ENCODE data around the gene PACSIN1. TPM values are rescaled to one million over a fixed set of nuclear protein-coding genes. Genes with fewer than 3 reads are reported as not detected.

PACSIN1 gene
- total RNA-seq, 2 experiments from 2014 or later, result 1.8 to 2.2 TPM

DNA sequence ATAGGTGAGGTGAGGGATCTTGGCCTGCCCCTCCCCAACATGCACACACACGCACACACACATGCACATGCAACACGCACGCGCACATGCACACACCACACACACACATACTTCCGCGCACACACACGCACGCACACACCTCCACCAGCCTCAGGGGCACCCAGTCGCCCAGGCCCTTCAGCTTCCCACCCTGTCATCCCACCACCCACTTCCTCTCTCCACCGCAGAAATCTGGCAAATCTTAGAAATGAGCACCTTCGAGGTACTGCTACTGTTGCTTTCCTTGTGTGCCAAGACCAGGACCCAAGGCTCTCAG is 89.1 kb downstream of the PACSIN1 start:
- no peaks in the 10 kb centered on the region for H3K27me3 Mint-ChIP-seq
- no peak overlapping the region for H3K27ac Mint-ChIP-seq
- H3K36me3 Mint-ChIP-seq (ENCODE audit: low read depth), result no peaks in the 10 kb centered on the region
- DNase-seq, result no peak
- no peak overlapping the region for H3K4me3 Mint-ChIP-seq
- no peaks in the 10 kb centered on the region for H3K9me3 Mint-ChIP-seq
- ChIA-PET POLR2A (no interaction called here), CTCF (interaction anchor here (1.5 kb wide), 1 partner anchor 95 kb away, joined by 3 read pairs; no protein-coding TSS in a partner anchor)
- peaks cover 15% of the 10 kb centered on the region for H3K4me1 Mint-ChIP-seq

DNA sequence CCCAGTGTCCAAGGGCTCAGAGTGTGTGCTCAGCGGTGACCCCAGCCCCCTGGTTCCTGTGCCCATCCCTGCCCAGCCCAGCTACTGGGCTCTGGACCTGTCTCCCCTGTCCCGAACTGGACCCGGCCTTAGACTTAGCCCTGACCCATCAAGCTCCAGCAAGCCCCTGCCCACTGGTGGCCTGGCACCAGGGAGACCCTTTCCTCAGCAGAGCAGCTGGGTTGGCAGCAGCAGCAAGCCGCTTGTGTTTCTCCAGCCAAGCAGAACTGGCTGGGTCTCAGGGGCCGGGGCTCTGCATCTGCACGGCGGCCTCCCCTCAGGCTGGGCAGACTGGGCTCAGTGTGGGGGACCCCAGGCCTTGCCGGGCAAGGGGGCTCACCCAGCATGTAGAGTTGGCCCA is 89.5 kb downstream of the PACSIN1 start:
- H3K9me3 Mint-ChIP-seq, result no peaks in the 10 kb centered on the region
- peaks cover 15% of the 10 kb centered on the region for H3K4me1 Mint-ChIP-seq
- POLR2A ChIA-PET, result no interaction called here
- CTCF ChIA-PET, result interaction anchor here (1.5 kb wide), 1 partner anchor 95 kb away, joined by 3 read pairs; no protein-coding TSS in a partner anchor
- no peak overlapping the region for H3K4me3 Mint-ChIP-seq
- H3K36me3 Mint-ChIP-seq (ENCODE audit: low read depth), result no peaks in the 10 kb centered on the region
- H3K27ac Mint-ChIP-seq, result no peak overlapping the region
- no peaks in the 10 kb centered on the region for H3K27me3 Mint-ChIP-seq
- DNase-seq, result no peak

DNA sequence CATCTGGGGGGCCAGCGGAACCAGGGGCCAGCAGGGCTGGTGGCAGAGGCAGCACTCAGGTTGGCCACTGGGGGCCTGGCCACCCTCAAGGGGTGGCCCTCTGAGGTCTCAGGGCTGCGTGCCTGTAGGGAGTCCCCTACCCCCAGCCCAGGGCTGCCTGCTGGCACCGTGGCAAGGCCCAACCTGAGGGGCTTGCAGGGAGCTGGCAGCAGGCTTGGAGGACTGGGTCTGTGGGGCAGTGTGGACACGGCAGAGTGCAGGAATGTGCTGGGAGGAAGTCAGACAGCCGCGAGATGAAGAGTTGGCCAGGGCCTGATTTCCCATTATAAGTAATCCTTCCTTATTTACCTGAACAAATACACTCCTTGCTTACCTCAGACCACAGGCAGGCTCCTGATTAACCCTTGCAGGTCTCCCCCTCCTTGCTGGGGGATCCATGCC is 90.2 kb downstream of the PACSIN1 start, which contains the start of gene SPDEF:
SPDEF (minus strand) TSS at position 299 of the 441 bp plus-strand sequence. CDS start 11,874 bp downstream, outside the sequence.
- no peak within 1 kb of the TSS for H3K27ac Mint-ChIP-seq
- DNase-seq, result no peak
- H3K27me3 Mint-ChIP-seq, result no peaks in the 10 kb centered on the region
- H3K4me3 Mint-ChIP-seq, result no peak within 1 kb of the TSS
- CTCF ChIA-PET, result interaction anchor here (1.5 kb wide), 1 partner anchor 96 kb away, joined by 3 read pairs; no protein-coding TSS in a partner anchor
- POLR2A ChIA-PET, result interaction anchor here (0.7 kb wide), 1 partner anchor 164 kb away, joined by 3 read pairs; no protein-coding TSS in a partner anchor
- no peaks in the 10 kb centered on the region for H3K9me3 Mint-ChIP-seq
- peaks cover 15% of the 10 kb centered on the region for H3K4me1 Mint-ChIP-seq
- H3K36me3 Mint-ChIP-seq (ENCODE audit: low read depth), result no peaks in the 10 kb centered on the region

DNA sequence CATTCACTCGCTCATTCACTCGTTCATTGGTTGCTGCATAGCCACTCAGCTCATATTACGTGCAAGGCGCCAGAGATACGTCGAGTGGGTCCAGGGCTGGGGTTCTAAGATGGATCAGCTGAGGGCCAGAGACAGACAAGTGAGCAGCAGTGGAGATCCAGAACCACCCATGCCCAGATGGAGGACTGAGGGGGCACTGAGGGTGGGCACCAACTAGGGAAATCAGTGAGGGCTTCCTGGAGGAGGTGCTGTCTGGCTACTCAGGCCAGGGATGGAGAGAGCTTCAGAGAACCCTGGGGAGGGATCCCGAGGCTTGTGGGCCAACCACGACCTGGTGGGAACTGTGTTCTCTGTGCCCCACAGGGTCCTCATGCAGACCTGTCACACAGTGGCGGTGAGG is 90.6 kb downstream of the PACSIN1 start:
- Mint-ChIP-seq H3K9me3 (no peaks in the 10 kb centered on the region), H3K27ac (no peak overlapping the region), H3K36me3 (ENCODE audit: low read depth) (no peaks in the 10 kb centered on the region), H3K27me3 (no peaks in the 10 kb centered on the region), H3K4me3 (no peak overlapping the region), H3K4me1 (peaks cover 15% of the 10 kb centered on the region)
- no peak for DNase-seq
- POLR2A ChIA-PET, result interaction anchor here (0.7 kb wide), 1 partner anchor 164 kb away, joined by 3 read pairs; no protein-coding TSS in a partner anchor
- CTCF ChIA-PET, result no interaction called here

DNA sequence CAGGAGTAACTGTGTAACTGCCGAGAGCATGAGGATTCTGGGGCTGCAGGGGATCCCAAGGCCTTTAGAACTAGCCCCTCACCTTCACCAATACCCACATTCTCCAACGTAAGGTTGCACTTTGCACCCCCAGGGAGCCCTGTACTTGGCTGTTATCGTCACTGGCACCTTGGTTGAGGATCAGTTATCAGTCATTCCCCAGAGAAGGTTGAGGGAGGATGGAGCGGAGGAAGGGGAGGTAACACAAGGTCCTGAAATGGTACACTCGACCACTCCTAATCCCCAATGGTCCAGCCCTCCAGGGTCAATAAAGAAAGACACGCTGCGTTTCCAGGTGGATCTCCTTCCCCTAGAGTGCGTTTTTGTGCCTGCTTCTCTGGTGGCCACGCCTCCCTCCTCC is 91.4 kb downstream of the PACSIN1 start:
- Mint-ChIP-seq H3K9me3 (no peaks in the 10 kb centered on the region), H3K4me3 (no peak overlapping the region), H3K27me3 (no peaks in the 10 kb centered on the region), H3K27ac (no peak overlapping the region), H3K4me1 (peaks cover 15% of the 10 kb centered on the region), H3K36me3 (ENCODE audit: low read depth) (no peaks in the 10 kb centered on the region)
- POLR2A ChIA-PET, result no interaction called here
- CTCF ChIA-PET, result no interaction called here
- DNase-seq, result no peak

DNA sequence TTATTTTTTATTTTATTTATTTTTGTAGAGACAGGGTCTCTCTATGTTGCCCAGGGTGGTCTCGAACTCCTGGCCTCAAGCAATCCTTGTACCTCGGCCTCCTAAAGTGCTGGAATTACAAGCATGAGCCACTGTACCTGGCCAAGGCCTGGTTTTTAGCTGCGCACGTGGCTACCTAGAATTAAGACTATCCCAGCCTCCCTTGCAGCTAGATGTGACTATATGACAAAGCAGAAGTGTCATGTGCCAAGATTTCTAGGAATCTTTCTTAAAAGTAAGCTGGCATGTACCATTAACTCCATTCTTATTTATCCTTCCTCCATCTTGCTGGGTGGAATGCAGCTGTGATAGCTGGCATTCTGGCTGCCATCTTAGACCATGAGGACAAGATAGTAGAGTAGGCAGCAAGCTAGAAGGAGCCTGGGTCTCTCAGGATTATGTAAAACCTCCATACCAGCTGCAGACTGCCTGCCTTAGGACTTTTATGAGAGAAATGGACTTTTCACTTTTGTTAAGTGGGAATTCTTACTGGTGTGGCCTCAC is 92.4 kb downstream of the PACSIN1 start:
- ChIA-PET POLR2A (no interaction called here), CTCF (interaction anchor here (1.0 to 1.4 kb wide), 2 partner anchors 31 to 64 kb away, joined by 3 to 4 read pairs; no protein-coding TSS in a partner anchor)
- Mint-ChIP-seq H3K4me1 (peaks cover 15% of the 10 kb centered on the region), H3K27ac (no peak overlapping the region), H3K27me3 (no peaks in the 10 kb centered on the region), H3K9me3 (no peaks in the 10 kb centered on the region), H3K36me3 (ENCODE audit: low read depth) (no peaks in the 10 kb centered on the region), H3K4me3 (no peak overlapping the region)
- DNase-seq, result no peak

DNA sequence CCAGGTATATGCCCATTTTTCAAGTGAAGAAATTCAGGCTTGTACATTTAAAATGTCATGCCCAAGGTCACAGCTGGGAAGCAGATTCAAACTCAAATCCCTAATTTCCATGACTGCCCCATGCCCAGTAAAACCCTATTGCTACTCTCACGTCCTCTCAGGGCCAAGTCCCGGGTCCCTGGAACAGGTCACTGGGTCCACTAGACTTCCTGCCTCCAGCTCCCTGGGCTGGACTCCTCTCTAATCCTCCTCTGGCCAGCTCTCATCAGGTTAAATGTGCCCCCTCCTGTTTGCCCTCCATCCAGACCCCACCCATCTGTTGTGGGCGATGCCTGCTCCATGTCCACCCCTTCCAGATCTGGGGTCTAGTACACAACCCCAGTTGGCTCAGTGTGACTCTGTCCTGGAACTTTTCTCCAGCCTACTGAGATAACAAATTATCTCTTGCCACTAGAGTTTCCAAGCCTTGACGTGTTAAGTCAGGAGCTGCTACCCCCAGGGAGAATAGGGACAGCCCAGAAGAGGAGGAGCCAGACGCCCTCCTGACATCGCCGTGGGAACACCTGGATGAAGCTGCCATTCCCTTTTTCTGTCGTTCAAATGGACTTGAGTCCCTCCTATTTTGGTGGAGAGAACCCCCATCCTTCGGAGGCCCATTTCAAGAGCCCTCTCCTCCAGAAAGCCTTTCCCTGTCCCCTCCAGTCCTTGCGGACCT is 93.9 kb downstream of the PACSIN1 start:
- ChIA-PET CTCF (interaction anchor here (0.6 to 1.4 kb wide), 2 partner anchors 33 to 396 kb away, joined by 3 to 4 read pairs; no protein-coding TSS in a partner anchor), POLR2A (no interaction called here)
- no peak for DNase-seq
- peaks cover 5% of the 10 kb centered on the region for H3K4me1 Mint-ChIP-seq
- H3K36me3 Mint-ChIP-seq (ENCODE audit: low read depth), result no peaks in the 10 kb centered on the region
- H3K9me3 Mint-ChIP-seq, result no peaks in the 10 kb centered on the region
- H3K27me3 Mint-ChIP-seq, result no peaks in the 10 kb centered on the region
- no peak overlapping the region for H3K27ac Mint-ChIP-seq
- no peak overlapping the region for H3K4me3 Mint-ChIP-seq

DNA sequence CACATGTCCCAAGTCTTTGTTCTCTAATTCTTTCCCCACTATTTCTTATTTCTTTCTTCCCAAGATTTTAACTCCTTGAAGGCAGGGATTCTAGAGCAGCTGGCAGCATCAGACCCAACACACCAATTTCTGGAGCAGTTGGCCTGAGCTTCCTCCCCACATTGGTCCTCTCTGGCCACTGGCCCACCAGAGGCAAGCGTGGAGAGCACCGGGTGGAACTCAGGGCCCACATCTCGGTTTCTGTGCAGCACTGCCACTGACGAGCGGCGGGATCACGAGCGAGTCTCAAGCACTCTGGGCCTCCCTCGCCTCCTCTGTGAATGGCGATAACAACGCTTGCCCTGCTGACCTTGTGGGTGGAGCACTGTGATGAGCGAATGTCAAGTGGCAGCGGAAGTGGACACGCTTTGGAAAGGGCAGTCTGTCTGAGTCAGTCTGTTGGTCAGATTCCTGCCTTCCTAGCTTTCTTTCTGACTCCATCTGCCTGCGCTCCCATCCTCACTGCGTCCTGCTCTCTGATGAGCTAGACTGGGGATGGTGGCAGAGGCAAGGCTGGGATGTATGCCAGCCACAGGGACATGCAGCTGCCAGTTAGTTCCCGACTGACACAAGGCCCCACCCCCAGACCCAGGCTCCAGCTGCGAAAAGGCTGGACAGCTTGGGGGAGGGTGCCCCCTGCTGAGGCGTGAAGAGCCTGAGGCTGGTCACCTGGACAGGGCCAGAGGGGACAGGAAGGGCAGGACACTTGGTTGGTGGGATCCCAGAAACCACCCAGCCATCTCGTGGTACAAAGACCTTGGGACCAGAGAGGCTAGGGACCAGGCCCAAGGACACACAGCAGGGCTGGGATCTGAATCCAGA is 94.7 kb downstream of the PACSIN1 start:
- Mint-ChIP-seq H3K4me3 (no peak overlapping the region), H3K4me1 (no peaks in the 10 kb centered on the region), H3K27me3 (no peaks in the 10 kb centered on the region), H3K27ac (no peak overlapping the region), H3K9me3 (no peaks in the 10 kb centered on the region), H3K36me3 (ENCODE audit: low read depth) (no peaks in the 10 kb centered on the region)
- no peak for DNase-seq
- POLR2A ChIA-PET, result no interaction called here
- CTCF ChIA-PET, result interaction anchor here (0.6 kb wide), 1 partner anchor 396 kb away, joined by 4 read pairs; no protein-coding TSS in a partner anchor

DNA sequence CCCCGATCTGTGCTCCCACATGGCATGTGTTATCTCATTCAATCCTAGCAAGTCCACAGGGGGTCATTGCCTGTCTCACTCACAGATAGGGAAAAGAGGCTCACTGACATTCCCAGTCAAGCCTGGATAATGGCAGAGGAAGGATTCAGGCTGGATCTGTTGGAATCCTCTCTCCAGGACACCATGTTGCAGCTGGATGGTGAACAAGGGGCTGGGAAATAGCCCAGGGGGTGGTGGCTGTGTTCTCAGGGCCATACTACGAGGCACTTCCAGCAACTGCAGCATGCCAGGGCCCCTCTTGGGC is 95.3 kb downstream of the PACSIN1 start:
- Mint-ChIP-seq H3K27me3 (no peaks in the 10 kb centered on the region), H3K4me1 (no peaks in the 10 kb centered on the region), H3K27ac (no peak overlapping the region), H3K4me3 (no peak overlapping the region), H3K36me3 (ENCODE audit: low read depth) (no peaks in the 10 kb centered on the region), H3K9me3 (no peaks in the 10 kb centered on the region)
- DNase-seq, result no peak
- ChIA-PET CTCF (no interaction called here), POLR2A (no interaction called here)

DNA sequence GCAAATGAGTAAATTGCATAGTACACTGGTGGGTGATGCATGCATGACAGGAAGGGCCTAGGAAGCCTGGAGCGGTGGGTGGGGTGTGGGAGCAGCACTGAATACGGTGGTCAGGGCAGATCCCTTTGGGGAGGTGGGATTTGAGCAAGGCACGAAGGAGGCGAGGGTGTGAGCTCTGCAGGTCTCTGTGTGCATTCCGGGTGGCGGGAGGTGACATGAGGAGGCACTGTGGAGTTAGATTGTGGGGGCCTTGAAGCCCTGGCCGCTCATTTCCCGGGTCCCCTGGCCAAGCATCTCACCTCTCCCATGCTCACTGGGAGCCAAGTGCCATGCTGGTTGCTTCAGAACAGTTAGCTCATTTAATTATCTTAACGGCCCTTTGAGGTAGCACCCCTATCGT is 96.5 kb downstream of the PACSIN1 start:
- DNase-seq, result no peak
- Mint-ChIP-seq H3K4me1 (no peaks in the 10 kb centered on the region), H3K36me3 (ENCODE audit: low read depth) (no peaks in the 10 kb centered on the region), H3K9me3 (no peaks in the 10 kb centered on the region), H3K27me3 (no peaks in the 10 kb centered on the region), H3K4me3 (no peak overlapping the region), H3K27ac (no peak overlapping the region)
- ChIA-PET POLR2A (no interaction called here), CTCF (no interaction called here)

DNA sequence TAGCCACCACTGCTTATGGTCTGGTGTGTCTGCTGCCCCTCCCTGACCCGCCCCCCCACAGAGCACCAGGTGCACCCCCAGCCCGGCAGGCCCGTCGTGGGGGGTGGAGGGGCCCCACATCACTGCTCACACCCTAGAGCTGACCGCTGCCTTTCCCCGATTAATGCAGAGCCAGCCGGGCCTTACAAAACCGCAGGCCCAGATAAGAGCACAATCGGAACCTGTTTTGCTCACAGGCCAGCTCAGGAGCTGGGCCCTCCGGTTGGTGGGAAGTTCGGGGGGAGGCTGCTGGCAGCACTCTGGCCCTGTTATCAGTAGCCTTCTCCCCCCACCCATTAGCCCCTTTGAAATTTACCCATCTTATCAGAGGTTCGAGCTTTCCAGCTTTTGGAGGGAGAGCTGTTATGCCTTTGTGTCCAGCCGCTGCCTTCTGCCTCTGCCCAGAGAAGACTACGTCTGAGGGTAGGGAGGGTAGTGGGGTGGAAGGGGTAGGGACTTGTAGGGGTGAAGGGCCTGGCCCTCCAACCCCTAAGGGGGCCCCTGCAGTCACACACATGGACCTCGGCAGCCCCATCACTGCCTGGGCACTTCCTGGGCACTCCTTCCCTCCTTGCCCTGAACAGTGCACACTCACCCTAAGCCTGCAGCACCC is 97.1 kb downstream of the PACSIN1 start:
- Mint-ChIP-seq H3K4me1 (no peaks in the 10 kb centered on the region), H3K27ac (no peak overlapping the region), H3K4me3 (no peak overlapping the region), H3K36me3 (ENCODE audit: low read depth) (no peaks in the 10 kb centered on the region), H3K27me3 (no peaks in the 10 kb centered on the region), H3K9me3 (no peaks in the 10 kb centered on the region)
- POLR2A ChIA-PET, result no interaction called here
- DNase-seq, result no peak
- CTCF ChIA-PET, result no interaction called here

DNA sequence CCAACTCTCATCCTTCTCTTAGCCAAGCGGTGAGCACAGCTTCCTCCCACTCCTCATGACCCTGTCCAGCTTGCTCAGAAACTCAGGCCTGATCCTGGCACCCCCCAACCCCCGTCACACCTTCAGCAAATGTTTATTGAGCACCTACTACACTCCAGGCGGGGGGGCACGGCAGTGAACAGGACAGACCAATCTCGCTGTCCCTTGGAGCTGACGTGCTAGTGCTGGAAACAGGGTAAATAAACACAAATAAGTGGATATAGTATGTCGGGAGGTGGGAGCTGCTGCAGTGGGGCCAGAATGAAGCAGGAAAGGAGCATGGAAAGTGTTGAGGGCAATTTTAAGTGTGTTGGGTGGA is 97.6 kb downstream of the PACSIN1 start:
- ChIA-PET CTCF (no interaction called here), POLR2A (interaction anchor here (1.1 to 1.4 kb wide), 2 partner anchors 11 to 17 kb away, joined by 3 read pairs; no protein-coding TSS in a partner anchor)
- Mint-ChIP-seq H3K4me1 (no peaks in the 10 kb centered on the region), H3K9me3 (no peaks in the 10 kb centered on the region), H3K27me3 (no peaks in the 10 kb centered on the region), H3K36me3 (ENCODE audit: low read depth) (no peaks in the 10 kb centered on the region), H3K27ac (no peak overlapping the region), H3K4me3 (no peak overlapping the region)
- no peak for DNase-seq

DNA sequence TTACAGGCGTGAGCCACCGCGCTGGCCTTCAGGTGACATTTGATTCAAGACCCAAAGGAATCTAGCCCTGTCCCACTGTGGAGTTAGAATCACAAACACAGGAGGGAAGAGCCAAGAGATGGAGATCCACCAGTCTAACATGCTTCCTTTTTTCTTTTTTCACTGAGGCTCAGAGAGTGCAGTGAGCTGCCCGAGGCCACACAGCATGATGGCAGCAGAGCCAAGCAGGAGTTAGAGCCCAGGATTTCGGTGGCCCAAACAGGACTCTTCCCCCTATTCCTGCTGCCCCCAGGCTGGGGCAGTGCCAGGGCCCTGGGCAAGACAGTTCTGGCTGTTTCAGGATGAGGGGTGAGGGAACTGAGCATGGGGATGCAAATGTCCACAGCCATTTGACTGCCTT is 98.3 kb downstream of the PACSIN1 start:
- Mint-ChIP-seq H3K27ac (no peak overlapping the region), H3K36me3 (ENCODE audit: low read depth) (no peaks in the 10 kb centered on the region), H3K27me3 (no peaks in the 10 kb centered on the region), H3K9me3 (no peaks in the 10 kb centered on the region), H3K4me3 (no peak overlapping the region), H3K4me1 (no peaks in the 10 kb centered on the region)
- ChIA-PET CTCF (no interaction called here), POLR2A (interaction anchor here (1.1 to 1.4 kb wide), 2 partner anchors 10 to 16 kb away, joined by 3 read pairs; no protein-coding TSS in a partner anchor)
- no peak for DNase-seq

Measured in activated CD4-positive, alpha-beta memory T cell treated with anti-CD3 and anti-CD28 coated beads, Interleukin-2, amount 10 ng/mL, durations not matched to agents 7 days and 5 days (primary cell).